Head of caudate nucleus (tissue), 42 donors: ENCODE measurements around the gene CAPN10.

Source experiments
- DNase-seq, 42 donors: peaks; one replicate each; pipeline versions ENCODE4 v3.0.0 to v3.0.0-alpha.2; 2020 to 2021; ENCODE audit warnings: mixed read lengths in 7 of 42
- intact Hi-C: fragments of 100-400 bp; cut with DNase I; formaldehyde crosslinking; loops from one replicate; pipeline ENCODE4 v1.15.0; 2022

CAPN10 gene

DNA sequence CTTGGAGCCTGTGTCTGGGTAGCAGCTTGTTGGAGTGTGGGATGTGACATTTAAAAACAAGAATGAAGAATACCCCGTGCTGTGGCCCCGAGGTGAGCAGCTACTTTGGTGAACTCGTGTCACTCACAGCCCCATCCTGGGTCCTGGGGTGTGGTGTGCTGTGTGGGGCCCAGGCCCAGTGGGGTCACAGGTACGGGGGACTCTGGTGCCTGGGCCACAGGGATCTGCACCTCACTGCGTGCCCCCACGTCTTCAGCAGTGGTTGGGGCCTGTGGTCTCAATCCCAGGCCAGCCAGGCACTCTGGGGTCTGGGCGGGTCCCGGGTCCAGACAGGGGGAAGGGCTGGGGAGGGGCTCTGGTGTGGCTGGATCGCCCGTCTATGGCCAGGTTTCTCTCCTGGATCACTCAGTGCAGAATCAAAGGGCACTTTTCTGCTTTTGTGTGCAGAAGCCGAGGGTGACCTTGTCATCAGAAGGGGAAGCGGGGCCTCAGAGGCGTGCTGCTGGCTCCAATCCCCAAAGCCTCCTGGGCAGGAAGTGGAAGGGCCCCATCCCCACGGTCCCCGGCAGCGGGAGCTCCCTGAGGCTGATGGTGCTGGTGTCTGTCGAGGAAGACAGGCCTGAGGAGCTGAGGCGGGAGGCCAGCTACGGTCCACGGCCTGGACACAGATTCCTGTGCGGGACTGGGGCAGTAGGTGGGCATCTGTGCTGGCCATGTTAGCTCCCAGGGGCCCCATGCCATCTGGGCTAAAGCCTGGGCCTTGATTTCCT is 40.2 kb downstream of the CAPN10 start:
- intact Hi-C loops: no loop called here
- DNase-seq: peak in 28 of 42 donors; percentile 3 to 52 (median 28)

DNA sequence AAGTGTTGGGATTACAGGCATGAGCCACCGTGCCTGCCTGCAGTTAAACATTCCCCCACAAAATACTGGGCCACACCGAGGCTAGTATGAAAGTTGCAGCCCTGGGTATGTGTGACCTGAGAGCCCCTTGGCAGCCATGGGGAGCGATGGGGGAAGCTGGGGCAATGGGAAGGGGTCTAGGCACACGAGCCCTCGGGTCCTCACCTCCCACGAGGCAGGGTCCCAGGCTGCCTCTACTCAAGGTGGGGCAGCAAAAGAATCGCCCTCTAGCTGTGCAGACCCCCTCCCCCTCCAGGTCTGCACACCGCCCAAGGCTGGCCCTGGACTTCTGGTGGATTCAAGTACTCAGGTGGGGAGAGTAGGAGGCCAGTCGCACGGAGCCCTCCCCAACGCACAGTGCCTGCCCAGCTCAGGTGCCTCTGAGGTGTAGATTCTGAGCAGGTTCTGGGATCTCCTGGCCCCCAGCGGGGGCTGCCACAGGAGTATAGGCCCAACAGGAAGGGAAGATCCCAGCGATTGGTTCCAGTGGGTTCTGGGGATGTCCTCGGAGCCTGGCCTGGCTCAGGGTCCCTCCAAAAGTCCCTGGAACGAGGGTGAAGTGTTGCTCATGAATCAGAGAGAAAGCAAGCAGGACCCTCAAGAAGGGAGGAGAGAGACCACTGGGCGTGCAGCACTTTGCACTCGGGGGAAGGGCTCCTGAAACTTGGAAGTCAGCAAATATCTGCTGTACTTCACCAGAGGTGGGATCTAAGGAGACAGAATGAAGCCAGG is 41.4 kb downstream of the CAPN10 start:
- DNase-seq: peak in 12 of 42 donors; percentile 0 to 23 (median 9)
- intact Hi-C loops: no loop called here

DNA sequence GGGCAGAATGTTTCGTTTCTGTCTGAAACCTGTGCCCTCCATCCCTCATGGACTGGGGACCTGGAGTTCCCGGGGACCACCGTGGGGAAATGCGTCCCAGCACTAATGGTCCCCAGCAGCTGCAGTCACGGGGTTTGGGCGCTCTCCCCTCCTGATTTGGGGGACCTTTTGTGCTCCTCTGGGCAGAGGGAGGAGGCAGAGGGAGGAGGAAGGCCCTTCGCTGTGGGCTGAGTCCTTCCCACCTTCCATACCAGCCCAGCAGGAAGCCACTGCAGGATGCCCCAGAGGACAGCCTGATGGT is 41.9 kb downstream of the CAPN10 start:
- intact Hi-C loops: no loop called here
- DNase-seq: peak in 6 of 42 donors; percentile 0 to 12 (median 6)

DNA sequence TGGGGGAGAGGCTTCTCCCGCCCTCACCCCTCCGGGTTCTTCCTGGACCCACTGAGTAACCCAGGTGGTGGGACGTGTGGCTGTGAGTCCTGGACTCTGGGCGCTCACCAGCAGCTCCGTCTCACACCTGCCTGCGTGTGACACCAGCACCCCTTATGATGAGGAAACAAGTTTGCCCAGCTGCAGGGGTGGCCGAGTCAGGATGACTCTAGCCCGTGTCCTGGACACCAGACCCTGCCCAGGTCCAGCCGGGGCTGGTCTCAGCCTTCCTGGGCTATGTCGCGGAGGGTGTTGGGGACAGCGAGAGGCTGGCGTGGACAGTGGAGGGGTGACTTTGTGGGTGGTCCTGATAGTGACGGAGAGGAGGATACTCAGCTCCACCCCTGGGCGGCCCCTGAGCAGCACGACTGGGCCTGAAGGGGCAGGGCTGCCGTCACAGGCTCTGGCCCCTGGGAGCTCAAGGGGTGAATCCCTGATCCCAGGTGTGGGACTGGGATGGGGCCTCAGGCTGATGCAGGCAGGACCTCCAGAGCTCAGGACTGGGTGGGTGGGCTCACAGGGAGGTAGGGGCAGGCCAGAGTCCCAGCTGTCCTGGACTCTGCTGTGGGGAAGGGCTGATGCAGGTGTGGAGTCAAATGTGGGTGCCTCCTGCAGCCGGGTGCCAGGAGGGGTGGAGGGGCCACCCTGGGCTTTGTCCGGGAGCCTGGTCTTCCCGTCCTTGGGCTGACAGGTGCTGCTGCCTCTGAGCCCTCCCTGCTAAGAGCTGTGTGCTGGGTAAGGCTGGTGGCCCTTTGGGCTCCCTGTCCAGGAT is 42.5 kb downstream of the CAPN10 start:
- peak in 11 of 42 donors; percentile 0 to 36 (median 10) for DNase-seq
- intact Hi-C loops: no loop called here

DNA sequence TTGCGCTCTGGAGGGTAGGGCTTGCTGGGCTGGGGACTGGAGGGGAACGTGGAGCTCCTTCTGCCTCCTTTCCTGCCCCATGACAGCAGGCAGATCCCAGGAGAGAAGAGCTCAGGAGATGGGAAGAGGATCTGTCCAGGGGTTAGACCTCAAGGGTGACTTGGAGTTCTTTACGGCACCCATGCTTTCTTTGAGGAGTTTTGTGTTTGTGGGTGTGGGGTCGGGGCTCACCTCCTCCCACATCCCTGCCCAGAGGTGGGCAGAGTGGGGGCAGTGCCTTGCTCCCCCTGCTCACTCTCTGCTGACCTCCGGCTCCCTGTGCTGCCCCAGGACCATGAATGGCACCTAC is 43.1 kb downstream of the CAPN10 start:
- intact Hi-C loops: no loop called here
- peak in 3 of 42 donors; percentile 0 to 14 (median 1) for DNase-seq

DNA sequence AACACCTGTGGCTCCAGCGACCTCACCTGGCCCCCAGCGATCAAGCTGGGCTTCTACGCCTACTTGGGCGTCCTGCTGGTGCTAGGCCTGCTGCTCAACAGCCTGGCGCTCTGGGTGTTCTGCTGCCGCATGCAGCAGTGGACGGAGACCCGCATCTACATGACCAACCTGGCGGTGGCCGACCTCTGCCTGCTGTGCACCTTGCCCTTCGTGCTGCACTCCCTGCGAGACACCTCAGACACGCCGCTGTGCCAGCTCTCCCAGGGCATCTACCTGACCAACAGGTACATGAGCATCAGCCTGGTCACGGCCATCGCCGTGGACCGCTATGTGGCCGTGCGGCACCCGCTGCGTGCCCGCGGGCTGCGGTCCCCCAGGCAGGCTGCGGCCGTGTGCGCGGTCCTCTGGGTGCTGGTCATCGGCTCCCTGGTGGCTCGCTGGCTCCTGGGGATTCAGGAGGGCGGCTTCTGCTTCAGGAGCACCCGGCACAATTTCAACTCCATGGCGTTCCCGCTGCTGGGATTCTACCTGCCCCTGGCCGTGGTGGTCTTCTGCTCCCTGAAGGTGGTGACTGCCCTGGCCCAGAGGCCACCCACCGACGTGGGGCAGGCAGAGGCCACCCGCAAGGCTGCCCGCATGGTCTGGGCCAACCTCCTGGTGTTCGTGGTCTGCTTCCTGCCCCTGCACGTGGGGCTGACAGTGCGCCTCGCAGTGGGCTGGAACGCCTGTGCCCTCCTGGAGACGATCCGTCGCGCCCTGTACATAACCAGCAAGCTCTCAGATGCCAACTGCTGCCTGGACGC is 43.6 kb downstream of the CAPN10 start:
- peak in 11 of 42 donors; percentile 0 to 29 (median 12) for DNase-seq
- intact Hi-C loops: no loop called here

DNA sequence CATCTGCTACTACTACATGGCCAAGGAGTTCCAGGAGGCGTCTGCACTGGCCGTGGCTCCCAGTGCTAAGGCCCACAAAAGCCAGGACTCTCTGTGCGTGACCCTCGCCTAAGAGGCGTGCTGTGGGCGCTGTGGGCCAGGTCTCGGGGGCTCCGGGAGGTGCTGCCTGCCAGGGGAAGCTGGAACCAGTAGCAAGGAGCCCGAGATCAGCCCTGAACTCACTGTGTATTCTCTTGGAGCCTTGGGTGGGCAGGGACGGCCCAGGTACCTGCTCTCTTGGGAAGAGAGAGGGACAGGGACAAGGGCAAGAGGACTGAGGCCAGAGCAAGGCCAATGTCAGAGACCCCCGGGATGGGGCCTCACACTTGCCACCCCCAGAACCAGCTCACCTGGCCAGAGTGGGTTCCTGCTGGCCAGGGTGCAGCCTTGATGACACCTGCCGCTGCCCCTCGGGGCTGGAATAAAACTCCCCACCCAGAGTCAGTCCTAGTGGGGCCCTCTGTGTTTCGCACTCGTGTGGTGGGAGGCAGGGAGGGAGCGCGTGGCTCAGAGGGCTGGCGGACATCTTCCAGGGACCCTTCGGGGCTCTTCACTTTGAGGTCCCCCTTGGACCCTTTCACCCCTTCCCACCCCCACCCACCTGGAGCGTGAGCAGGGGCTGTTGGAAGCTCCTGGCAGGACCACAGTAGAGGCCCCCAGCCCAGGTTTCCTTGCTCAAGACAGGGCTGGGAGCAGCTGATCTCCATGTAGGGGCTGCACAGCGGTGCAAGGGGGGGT is 44.4 kb downstream of the CAPN10 start:
- intact Hi-C loops: no loop called here
- DNase-seq: peak in 8 of 42 donors; percentile 0 to 26 (median 8)

DNA sequence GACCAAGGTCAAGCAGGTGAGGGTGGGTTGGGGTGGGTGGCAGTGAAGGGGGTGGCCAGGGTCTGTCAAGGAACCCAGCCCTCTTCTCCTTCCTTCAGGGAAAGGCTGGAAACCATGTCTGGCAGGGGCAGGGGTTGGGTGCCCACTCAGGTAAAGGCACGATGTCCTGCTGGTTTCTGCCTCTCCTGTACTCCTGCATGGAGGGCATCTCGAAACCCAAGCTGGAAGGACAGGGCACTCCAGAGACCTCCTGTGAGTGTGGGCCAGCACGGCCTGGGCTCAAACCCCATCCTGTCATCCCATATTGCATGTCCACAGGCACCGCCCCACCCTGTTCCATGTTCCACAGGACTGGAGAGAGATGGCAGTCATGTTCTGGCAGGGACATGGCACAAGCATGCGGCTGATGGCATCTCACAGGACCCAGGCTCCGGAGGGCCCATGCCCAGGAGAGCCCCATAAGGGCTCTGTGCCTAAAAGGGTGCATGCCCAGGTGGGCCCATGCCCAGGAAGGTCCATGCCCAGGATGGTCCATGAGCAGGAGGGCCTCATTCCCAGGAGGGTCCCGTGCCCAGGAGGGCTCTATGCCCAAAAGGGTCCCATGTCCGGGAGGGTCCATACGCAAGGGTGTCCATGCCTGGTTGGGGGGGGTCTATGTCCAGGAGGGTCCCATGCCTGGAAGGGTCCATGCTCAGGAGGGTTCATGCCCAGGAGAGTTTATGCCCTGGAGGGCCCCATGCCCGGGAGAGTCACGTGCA is 45.2 kb downstream of the CAPN10 start:
- DNase-seq: peak in 9 of 42 donors; percentile 1 to 27 (median 10)
- intact Hi-C loops: no loop called here

DNA sequence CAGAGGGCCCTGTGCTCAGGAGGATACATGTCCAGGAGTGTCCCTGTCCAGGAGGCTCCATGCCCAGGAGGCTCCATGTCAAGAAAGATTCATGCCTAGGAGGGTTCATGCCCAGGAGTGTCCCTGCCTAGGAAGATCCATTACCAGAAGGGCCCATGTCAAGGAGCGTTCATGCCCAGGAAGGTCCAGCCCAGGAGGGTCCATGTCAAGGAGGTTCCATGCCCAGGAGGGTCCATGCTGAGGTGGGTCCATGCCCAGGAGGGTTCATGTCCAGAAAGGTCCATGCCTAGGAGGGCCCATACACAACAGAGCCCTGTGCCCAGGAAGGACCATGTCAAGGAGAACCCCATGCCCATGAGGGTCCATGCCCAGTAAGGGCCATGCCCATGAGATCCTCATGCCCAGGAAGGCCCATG is 45.8 kb downstream of the CAPN10 start:
- DNase-seq: peak in 9 of 42 donors; percentile 1 to 22 (median 4)
- intact Hi-C loops: no loop called here

DNA sequence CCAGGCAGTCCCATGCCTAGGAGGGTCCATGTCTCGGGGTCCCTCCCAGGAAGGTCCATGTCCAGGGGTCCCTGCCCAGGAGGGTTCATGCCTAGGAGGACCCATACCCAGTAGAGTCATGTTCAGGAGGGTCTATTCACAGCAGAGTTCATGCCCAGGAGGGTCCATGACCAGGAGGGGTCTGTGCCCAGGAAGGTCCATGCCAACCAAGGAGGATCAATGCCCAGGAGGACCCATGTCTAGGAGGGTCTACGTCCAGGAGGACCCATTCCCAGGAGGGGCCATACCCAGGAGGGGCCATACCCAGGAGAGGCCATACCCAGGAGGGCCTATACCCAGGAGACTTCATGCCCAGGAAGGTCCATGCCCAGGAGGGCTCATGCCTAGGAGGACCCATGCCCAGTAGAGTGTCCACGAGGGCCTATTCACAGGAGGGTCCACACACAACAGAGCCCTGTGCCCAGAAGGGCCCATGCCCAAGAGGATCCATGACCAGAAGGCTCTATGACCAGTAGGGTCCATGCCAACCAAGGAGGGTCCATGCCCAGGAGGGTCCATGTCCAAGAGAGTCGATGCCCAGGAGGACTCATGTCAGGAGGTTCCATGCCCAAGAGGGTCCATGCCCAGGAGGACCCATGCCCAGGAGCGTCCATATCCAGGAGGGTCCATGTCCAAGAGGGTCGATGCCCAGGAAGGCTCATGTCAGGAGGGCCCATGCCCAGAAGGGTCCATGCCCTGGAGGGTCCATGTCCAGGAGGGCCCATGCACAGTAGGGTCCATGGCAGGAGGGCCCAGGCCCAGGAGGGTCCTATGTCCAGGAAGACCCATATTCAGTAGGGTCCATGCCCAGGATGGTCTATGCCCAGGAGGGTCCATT is 48.8 kb downstream of the CAPN10 start:
- intact Hi-C loops: no loop called here
- DNase-seq: peak in 13 of 42 donors; percentile 1 to 26 (median 9)

DNA sequence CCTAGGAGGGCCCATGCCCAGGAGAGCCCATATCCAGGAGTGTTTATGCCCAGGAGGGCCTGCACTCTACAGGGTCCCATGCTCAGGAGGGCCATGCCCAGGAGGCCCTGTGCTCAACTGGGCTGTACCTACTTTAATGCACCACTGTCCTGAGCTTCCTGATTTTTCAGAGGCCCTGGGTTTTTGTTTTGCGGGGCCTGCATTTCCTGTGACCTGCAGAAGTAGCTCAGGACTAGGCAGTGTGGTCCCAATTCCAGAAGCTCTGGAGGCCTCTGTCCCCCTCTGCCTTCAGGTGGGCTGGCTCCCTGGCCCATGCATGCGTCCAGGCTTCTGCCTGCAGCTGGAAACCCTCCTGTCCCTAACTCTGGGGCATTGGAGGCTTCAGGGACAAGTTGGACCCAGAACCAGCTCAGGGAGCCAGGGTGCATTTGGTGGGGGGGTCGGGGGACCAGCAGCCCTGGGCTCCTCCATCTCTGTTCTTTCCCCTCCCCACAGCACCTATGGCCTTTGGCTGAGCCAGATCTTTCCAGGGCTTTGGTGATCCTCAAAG is 49.5 kb downstream of the CAPN10 start:
- intact Hi-C loops: no loop called here
- peak in 7 of 42 donors; percentile 1 to 26 (median 5) for DNase-seq

DNA sequence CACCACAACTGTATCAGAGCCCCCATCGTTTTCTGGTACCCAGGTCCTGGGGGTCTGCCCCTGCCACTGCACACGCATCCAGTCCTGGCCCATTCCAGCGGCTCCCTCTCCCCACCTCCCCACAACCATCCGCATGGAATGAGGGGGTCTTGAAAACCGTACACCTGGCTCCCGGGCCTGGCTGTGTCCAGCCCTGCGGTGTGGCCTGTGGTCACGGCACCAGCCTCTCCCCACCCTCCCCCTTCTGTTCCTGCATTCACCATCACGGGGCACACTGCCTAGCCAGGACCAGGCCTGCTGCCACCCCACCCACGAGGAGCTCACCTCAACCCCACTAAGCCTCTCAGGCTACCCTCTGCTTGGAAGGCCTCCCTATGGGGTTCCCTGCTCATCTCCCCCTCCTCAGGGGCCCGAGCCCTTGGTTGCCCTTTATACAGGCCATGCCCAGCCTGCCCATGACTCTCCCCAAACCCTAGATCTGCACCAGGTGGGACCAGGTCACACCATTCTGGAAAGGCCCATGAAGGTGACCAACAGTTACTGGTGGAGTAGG is 50.1 kb downstream of the CAPN10 start:
- DNase-seq: peak in 10 of 42 donors; percentile 1 to 23 (median 8)
- intact Hi-C loops: no loop called here

DNA sequence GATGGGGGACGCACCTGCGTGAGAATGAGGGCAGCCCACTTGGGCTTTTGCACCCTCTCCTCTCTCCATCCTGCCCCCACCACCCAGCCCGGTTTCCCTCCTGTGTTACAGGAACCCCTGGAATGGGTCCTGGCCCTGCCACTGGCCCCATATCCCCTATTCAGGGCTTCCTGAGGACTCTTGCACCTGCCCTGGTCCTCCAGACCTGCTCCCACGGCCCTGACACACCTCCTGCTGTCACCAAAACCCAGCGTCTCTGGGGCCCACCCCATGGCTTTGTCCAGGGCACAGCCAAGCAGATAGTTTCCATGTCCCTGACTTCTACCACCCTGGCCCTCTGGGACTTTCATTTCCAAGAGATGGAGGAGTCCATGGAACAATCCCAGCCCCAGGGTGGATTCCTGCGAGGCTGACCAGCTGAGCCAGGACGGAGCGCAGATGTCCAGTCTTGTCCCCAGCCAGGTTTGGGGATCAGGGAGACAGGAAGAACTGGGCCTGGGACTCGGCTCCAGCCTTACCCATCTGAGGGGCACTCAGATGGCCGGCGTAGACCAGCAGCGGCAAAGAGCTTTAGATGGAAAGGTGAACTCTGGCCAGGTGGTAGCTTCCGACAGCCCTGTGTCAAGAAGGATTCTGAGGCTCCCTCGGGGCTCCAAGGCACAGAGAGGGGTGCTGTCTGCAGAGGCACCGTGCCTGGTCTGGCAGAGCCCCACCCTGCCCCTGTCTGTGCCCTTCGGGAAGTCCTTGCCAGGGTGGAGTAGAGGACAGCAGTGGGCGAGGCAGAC is 50.8 kb downstream of the CAPN10 start:
- peak in 11 of 42 donors; percentile 1 to 27 (median 7) for DNase-seq
- intact Hi-C loops: no loop called here

DNA sequence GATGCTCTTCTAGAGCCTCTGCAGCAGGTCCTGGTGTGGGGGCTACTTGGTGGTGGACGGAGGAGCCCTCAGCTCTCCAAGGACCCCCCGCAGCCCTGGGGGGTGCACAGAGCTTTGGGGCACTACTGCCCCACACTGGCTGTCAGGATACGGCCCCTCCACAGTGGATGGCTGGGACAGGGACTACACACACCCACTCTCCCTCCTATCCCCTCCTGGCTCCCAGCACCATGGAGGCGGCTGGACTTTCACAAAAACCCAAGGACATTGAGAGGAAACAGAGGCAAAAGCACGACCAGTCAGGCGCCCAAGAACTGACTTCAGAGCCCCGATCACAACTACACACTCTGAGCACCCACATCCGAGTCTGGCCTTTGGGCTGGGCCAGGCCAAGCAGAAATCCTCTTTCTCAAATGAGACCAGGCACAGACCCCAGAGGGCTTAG is 51.4 kb downstream of the CAPN10 start:
- intact Hi-C loops: no loop called here
- peak in 8 of 42 donors; percentile 1 to 28 (median 8) for DNase-seq
